ENCODE results near the gene SLC13A4. TPM values are rescaled to one million over a fixed set of nuclear protein-coding genes. Genes with fewer than 3 reads are reported as not detected.

The SLC13A4 gene
- polyA plus RNA-seq, 1 experiment = 0.04 TPM

GRCh38 chr7:135753616-135754413, 25.8 kb upstream of the SLC13A4 start:
- ChIA-PET CTCF (interaction anchor here (1.7 kb wide), 1 partner anchor 81 kb away, joined by 6 read pairs; no protein-coding TSS in a partner anchor), POLR2A (no interaction called here)
- Histone ChIP-seq H3K36me3 (ENCODE audit: control insufficient read depth, insufficient read depth, low read length) (no peaks in the 10 kb centered on the region), H3K4me3 (ENCODE audit: low read depth, low read length) (no peak overlapping the region), H3K27me3 (ENCODE audit: control insufficient read depth, insufficient read depth, low read length) (no peaks in the 10 kb centered on the region)
- TF ChIP-seq, protein P1, sequence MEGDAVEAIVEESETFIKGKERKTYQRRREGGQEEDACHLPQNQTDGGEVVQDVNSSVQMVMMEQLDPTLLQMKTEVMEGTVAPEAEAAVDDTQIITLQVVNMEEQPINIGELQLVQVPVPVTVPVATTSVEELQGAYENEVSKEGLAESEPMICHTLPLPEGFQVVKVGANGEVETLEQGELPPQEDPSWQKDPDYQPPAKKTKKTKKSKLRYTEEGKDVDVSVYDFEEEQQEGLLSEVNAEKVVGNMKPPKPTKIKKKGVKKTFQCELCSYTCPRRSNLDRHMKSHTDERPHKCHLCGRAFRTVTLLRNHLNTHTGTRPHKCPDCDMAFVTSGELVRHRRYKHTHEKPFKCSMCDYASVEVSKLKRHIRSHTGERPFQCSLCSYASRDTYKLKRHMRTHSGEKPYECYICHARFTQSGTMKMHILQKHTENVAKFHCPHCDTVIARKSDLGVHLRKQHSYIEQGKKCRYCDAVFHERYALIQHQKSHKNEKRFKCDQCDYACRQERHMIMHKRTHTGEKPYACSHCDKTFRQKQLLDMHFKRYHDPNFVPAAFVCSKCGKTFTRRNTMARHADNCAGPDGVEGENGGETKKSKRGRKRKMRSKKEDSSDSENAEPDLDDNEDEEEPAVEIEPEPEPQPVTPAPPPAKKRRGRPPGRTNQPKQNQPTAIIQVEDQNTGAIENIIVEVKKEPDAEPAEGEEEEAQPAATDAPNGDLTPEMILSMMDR (IDR thresholded peaks at IDR 0.05; ENCODE audit: insufficient read depth, low read depth, low read length) = no peak
- DNase-seq (ENCODE audit: low read depth) = no peak

- peak; percentile 70 for DNase-seq (ENCODE audit: low read depth)
- no peaks in the 10 kb centered on the region for H3K27me3 ChIP-seq (ENCODE audit: control insufficient read depth, insufficient read depth, low read length)
- ChIA-PET CTCF (no interaction called here), POLR2A (no interaction called here)
- H3K36me3 ChIP-seq (ENCODE audit: control insufficient read depth, insufficient read depth, low read length) = no peaks in the 10 kb centered on the region
- TF ChIP-seq, protein P1 (IDR thresholded peaks at IDR 0.05; ENCODE audit: insufficient read depth, low read depth, low read length) = no peak
- 0 out of 2 replicates have a peak within 1 kb of the TSS, but pooled peaks have one; percentile 5 for H3K4me3 ChIP-seq (ENCODE audit: low read depth, low read length)
Observed at GRCh38 chr7:135748770-135749169, 20.8 kb upstream of the SLC13A4 start, which contains the start of gene FAM180A. Gene FAM180A (minus strand): TSS chr7:135748813. CDS start chr7:135748580, 233 bp downstream.

DNA sequence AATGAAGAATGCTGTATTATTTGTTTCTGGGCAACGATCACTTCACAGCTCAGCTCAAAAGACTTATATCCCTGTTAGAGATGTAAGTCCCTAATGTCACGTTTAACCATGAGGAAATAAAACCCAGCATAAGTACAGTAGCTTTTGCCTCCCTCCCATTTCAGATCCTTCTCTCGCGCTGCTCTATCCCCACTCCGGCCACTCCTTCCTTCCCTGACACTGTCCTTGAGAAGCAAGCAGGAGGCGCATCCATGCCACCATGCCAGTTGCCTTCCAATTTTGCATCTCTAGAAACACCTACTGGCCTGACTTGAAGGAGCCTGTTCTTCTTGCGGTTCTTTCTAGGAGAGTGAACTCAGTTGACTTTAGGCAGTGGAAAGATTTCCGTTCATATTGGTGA, 19.4 kb upstream of the SLC13A4 start:
- no peaks in the 10 kb centered on the region for H3K36me3 ChIP-seq (ENCODE audit: control insufficient read depth, insufficient read depth, low read length)
- CTCF ChIA-PET = interaction anchor here (1.3 to 1.4 kb wide), 2 partner anchors 76 to 85 kb away, joined by 3 to 5 read pairs; partner anchors contain the start of gene STMP1
- DNase-seq (ENCODE audit: low read depth) = no peak
- TF ChIP-seq, protein P1 (IDR thresholded peaks at IDR 0.05; ENCODE audit: insufficient read depth, low read depth, low read length) = no peak
- H3K27me3 ChIP-seq (ENCODE audit: control insufficient read depth, insufficient read depth, low read length) = no peaks in the 10 kb centered on the region
- POLR2A ChIA-PET = no interaction called here
- no peak overlapping the region for H3K4me3 ChIP-seq (ENCODE audit: low read depth, low read length)

DNA sequence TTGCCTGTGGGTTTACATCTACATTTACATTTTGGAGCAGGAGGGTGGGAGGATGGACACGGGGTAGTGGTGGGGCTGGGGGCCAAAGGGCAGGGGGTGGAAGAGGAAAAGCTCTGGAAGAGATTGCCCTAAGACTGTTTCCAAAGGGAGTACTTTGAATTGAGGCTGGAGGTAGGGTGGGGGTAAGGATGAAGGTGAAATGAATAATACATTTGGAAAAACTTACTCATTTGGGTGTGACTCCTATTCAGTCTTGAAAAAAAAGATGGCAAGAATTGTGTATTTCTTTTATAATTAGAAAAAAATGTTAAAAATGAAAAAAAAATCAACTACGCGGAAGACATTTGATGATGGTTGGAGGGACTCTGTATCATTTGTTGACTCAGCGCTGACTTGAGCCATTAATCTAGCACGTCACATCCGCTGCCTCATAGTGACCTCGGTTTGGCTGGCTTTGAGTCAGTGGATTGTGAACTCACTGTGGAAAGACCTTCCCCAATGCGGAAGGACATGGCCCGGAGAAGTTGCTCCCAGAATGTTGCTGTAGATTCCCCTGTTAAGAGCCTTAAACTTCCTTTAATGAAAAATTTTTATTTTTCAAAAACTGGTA, 17.8 kb upstream of the SLC13A4 start:
- TF ChIP-seq, protein P1 (IDR thresholded peaks at IDR 0.05; ENCODE audit: insufficient read depth, low read depth, low read length) = no peak
- Histone ChIP-seq H3K27me3 (ENCODE audit: control insufficient read depth, insufficient read depth, low read length) (no peaks in the 10 kb centered on the region), H3K36me3 (ENCODE audit: control insufficient read depth, insufficient read depth, low read length) (no peaks in the 10 kb centered on the region; the same call in 1 of the 2 replicates), H3K4me3 (ENCODE audit: low read depth, low read length) (no peak overlapping the region)
- DNase-seq (ENCODE audit: low read depth) = peak; percentile 92
- CTCF ChIA-PET = interaction anchor here (3.2 kb wide), 1 partner anchor 11 kb away, joined by 14 read pairs; no protein-coding TSS in a partner anchor
- POLR2A ChIA-PET = interaction anchor here (0.6 kb wide), 1 partner anchor 17 kb away, joined by 4 read pairs; no protein-coding TSS in a partner anchor
